HL-60 (cell line): ENCODE results near the gene MAST3.
A peak's percentile ranks its signal among the peaks of the same experiment; 100 is the strongest.

Experiments used
- DNase-seq, 2 experiments: peaks; one replicate each; pipeline ENCODE4 v3.0.0-alpha.2; 2010 to 2020; ENCODE audit warnings: low read depth in 1 of 2, low spot score in 1 of 2
- H3K27ac ChIP-seq: fragments of 250-450 bp; sonication (Bioruptor Pico); replicated peaks from 2 replicates; pipeline ENCODE4 v1.5.1; 2020; ENCODE audit warnings: mild to moderate bottlenecking, moderate library complexity
- H3K27me3 ChIP-seq: fragments of 250-450 bp; sonication (Bioruptor Pico); 2 replicates; pipeline ENCODE4 v1.5.1; 2021; ENCODE audit warnings: mild to moderate bottlenecking, moderate library complexity; ENCODE audit not compliant: insufficient read depth, poor library complexity, severe bottlenecking
- H3K4me3 ChIP-seq: replicated peaks from 2 replicates; pipeline ENCODE4 v1.5.1; 2011; ENCODE audit warnings: mild to moderate bottlenecking, control low read depth, low read length; ENCODE audit not compliant: insufficient read depth
- CTCF ChIP-seq: IDR thresholded peaks from one replicate; pipeline ENCODE4 v1.5.1; 2011; ENCODE audit warnings: low read length, control low read depth, inconsistent platforms; ENCODE audit not compliant: insufficient read depth
- GABPA ChIP-seq: IDR thresholded peaks from 2 replicates; pipeline ENCODE4 v1.6.1; 2012; ENCODE audit warnings: low read depth
- POLR2AphosphoS5 ChIP-seq: IDR thresholded peaks from 2 replicates; pipeline ENCODE4 v1.6.1; 2012; ENCODE audit warnings: low read depth
- SPI1 ChIP-seq: IDR thresholded peaks from 2 replicates; pipeline ENCODE4 v1.6.1; 2012; ENCODE audit warnings: low read depth, mild to moderate bottlenecking, borderline replicate concordance
- TF ChIP-seq, protein P1 (sequence below): IDR thresholded peaks from 2 replicates; pipeline ENCODE4 v1.6.1; 2012; ENCODE audit warnings: low read depth; ENCODE audit not compliant: insufficient replicate concordance

The MAST3 gene

DNA sequence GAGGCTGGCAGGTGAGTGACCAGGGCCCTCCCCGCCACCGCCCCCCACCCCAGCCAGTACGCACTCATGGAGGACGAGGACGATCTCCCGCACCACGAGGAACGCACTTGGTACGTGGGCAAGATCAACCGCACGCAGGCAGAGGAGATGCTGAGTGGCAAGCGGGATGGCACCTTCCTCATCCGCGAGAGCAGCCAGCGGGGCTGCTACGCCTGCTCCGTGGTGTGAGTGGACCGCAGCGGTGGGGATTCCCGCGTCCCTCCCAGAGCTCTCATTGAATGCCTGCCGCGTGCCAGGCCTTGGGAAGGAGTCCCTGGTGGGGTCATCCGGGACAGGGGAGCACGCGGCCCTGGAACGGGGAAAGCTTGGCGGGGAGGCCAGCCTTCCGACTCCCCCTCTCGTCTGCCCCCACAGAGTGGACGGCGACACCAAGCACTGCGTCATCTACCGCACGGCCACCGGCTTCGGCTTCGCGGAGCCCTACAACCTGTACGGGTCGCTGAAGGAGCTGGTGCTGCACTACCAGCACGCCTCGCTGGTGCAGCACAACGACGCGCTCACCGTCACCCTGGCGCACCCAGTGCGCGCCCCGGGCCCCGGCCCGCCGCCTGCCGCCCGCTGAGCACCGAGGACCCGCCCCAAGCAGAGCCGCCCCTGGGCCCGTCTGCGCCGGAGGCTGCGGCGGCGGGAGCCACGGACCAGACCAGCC, 71.2 kb downstream of the MAST3 start:
- no peak for DNase-seq
- H3K27ac ChIP-seq: no peak overlapping the region
- no peaks in the 10 kb centered on the region for H3K27me3 ChIP-seq
- TF ChIP-seq SPI1 (no peak), CTCF (no peak), GABPA (no peak), POLR2AphosphoS5 (no peak)
- TF ChIP-seq, protein P1, sequence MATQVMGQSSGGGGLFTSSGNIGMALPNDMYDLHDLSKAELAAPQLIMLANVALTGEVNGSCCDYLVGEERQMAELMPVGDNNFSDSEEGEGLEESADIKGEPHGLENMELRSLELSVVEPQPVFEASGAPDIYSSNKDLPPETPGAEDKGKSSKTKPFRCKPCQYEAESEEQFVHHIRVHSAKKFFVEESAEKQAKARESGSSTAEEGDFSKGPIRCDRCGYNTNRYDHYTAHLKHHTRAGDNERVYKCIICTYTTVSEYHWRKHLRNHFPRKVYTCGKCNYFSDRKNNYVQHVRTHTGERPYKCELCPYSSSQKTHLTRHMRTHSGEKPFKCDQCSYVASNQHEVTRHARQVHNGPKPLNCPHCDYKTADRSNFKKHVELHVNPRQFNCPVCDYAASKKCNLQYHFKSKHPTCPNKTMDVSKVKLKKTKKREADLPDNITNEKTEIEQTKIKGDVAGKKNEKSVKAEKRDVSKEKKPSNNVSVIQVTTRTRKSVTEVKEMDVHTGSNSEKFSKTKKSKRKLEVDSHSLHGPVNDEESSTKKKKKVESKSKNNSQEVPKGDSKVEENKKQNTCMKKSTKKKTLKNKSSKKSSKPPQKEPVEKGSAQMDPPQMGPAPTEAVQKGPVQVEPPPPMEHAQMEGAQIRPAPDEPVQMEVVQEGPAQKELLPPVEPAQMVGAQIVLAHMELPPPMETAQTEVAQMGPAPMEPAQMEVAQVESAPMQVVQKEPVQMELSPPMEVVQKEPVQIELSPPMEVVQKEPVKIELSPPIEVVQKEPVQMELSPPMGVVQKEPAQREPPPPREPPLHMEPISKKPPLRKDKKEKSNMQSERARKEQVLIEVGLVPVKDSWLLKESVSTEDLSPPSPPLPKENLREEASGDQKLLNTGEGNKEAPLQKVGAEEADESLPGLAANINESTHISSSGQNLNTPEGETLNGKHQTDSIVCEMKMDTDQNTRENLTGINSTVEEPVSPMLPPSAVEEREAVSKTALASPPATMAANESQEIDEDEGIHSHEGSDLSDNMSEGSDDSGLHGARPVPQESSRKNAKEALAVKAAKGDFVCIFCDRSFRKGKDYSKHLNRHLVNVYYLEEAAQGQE: no peak
- H3K4me3 ChIP-seq: no peak overlapping the region

DNA sequence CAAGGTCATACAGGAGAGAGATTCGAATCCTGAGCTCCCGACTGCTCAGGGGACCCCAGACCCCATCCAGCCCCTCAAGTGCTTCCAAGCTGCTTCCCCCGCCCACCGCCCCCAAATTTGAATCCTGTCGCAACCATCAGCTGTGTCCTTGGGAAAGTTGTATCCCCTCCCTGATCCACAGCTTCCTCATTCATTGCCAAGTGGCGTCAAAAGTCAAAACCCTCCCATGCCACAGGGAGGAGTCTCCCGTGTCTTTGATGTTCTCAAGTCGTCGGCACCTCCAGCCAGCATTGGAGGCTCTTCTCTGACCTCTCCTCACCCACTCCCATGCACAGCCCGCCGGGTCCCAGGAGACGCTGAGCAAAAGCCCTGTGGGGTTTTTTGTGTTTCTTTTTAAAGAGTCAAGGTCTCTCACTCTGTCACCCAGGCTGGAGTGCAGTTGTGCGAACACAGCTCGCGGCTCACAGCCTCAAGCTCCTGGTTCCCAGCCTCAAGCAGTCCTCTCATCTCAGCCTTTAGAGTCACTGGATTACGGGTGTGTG, 73.2 kb downstream of the MAST3 start:
- H3K27me3 ChIP-seq: no peaks in the 10 kb centered on the region
- no peak overlapping the region for H3K4me3 ChIP-seq
- no peak for TF ChIP-seq CTCF
- peak overlapping the region; percentile 27 for H3K27ac ChIP-seq
- DNase-seq: peak in 1 of 2 experiments; percentile 64

DNA sequence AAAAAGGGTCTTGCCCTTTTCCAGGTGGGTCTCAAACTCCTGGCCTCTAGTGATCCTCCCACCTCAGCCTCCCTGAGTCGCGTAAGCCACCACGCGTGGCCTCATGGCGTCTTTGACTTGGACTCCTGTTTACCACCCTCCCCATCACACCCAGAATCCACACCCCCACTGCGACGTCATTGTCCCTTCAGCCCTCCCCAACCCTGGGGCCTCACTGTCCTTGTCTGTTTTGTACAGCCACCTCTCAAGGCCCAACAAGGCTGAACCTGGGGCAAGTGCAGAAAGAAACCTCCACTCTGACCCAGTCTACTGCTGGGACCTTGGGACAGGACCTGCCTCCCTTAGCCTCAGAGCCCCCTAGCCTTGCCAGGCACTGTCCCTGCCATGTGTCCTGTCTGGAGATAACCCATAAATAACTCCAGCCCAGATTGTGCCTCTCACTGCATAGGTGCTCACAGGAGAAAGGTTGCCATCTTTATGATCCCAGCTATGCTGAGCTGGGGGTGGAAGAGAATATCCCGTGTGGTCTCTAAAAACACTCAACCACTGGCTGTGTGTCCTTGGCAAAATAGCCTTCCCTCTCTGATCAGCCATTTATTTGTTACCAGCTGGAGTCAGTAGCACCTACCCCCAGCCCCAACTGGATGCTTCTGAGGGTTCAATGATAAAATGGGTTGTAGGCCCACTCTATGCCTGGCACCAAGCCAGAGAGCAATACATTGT, 74.2 kb downstream of the MAST3 start:
- DNase-seq: no peak
- TF ChIP-seq CTCF: no peak
- TF ChIP-seq, protein P1: no peak
- no peak for TF ChIP-seq GABPA
- no peak for TF ChIP-seq POLR2AphosphoS5
- TF ChIP-seq SPI1: no peak
- H3K27ac ChIP-seq: peak overlapping the region; percentile 89
- no peak overlapping the region for H3K4me3 ChIP-seq
- no peaks in the 10 kb centered on the region for H3K27me3 ChIP-seq
